Heart right ventricle (tissue), 16 donors: ENCODE measurements around the gene SH2D1A. TPM values are rescaled to one million over a fixed set of nuclear protein-coding genes. Genes with fewer than 3 reads are reported as not detected.

ENCODE experiments used
- ATAC-seq, 8 donors: fragments of 200-7000 bp; cut with Tn5 transposase; one replicate each; pipeline ENCODE4 v1.9.1; 2020; ENCODE audit warnings: mild to moderate bottlenecking in 8 of 8, moderate library complexity in 8 of 8, moderate number of reproducible peaks in 1 of 8
- DNase-seq, 2 donors: peaks; one replicate each; pipeline ENCODE4 v3.0.0-alpha.2; 2020
- H3K27ac ChIP-seq, 10 donors: fragments of 200-600 bp; sonication (generic) in 2 of 10; one replicate each; pipeline versions ENCODE4 v1.5.0 to v1.8.0; 2020 to 2022; ENCODE audit warnings: mild to moderate bottlenecking in 3 of 10
- H3K27me3 ChIP-seq, 7 donors: fragments of 200-600 bp; one replicate each; pipeline ENCODE4 v1.8.0; 2021 to 2022; ENCODE audit warnings: mild to moderate bottlenecking in 2 of 7
- H3K36me3 ChIP-seq, 9 donors: fragments of 200-600 bp; sonication (generic) in 1 of 9; one replicate each; pipeline versions ENCODE4 v1.5.0 to v1.8.0; 2020 to 2022; ENCODE audit warnings: mild to moderate bottlenecking in 2 of 9
- H3K4me1 ChIP-seq, 9 donors: fragments of 200-600 bp; sonication (generic) in 1 of 9; one replicate each; pipeline versions ENCODE4 v1.5.0 to v1.8.0; 2020 to 2022; ENCODE audit warnings: mild to moderate bottlenecking in 4 of 9
- H3K4me3 ChIP-seq, 10 donors: fragments of 200-600 bp; sonication (generic) in 2 of 10; one replicate each; pipeline versions ENCODE4 v1.5.0 to v1.8.0; 2020 to 2022; ENCODE audit warnings: mild to moderate bottlenecking in 7 of 10, moderate library complexity in 2 of 10
- H3K9me3 ChIP-seq, 11 donors: fragments of 200-600 bp in 10 of 11; sonication (generic) in 2 of 11; one replicate each; pipeline versions ENCODE4 v1.5.0 to v1.8.0; 2013 to 2022; ENCODE audit warnings: mild to moderate bottlenecking in 2 of 11, control low read depth in 1 of 11, moderate library complexity in 1 of 11
- CTCF ChIP-seq, 9 donors: fragments of 200-600 bp; sonication (generic) in 2 of 9; IDR thresholded peaks; one replicate each; pipeline versions ENCODE4 v1.5.0 to v1.8.0; 2021 to 2022; ENCODE audit warnings: antibody characterized with exemption in 9 of 9, mild to moderate bottlenecking in 5 of 9, moderate library complexity in 1 of 9
- WGBS, 2 donors: extraction: QIAGEN DNeasy Blood & Tissue Kit; methylation state at CpG; one replicate each; pipeline ENCODE4 v1.1.7; 2013; ENCODE audit warnings: inconsistent platforms in 1 of 2; 5-methylcytosine and 5-hydroxymethylcytosine counted together
- intact Hi-C, 10 donors: fragments of 100-400 bp; cut with DNase I; formaldehyde crosslinking; loops; one replicate each; pipeline versions ENCODE4 v1.11.1 to v1.14.2; 2022
- polyA plus RNA-seq, 2 donors: library from polyadenylated mRNA; stranded (reverse); fragments of 200-250 nt; gene quantifications; one replicate each; pipeline ENCODE4 v1.2.3, GENCODE V29; 2013
- total RNA-seq, 10 donors: library from RNA; stranded (reverse); fragmentation: NEBNext Ultra II Directional in 3 of 10; extraction: Animal tissue kit (Norgen Biotek cat#: 25700) in 3 of 10; gene quantifications; one replicate each; pipeline versions ENCODE4 v1.2.1 to v1.2.4, GENCODE V29; 2021 to 2023
- donor health status: Arrhythmogenic right ventricular cardiomyopathy.
- donor health status: ischemic (EF 13 %, LVEDD 7.1; RV severe dilation, severe dysfunction).
- donor health status: healthy with polysubstance abuse.
- donor health status: DM: no; HTN: yes; CAD: no.
- donor health status: DM: no; HTN: no; CAD: no.
- donor health status: ischemic (EF 25% LVEDD 6.9; RV normal size, moderate dysfunction).
- donor health status: ischemic (EF 25% LVEDD 5.7; RV mildly dilated, moderate dysfunction).
- donor health status: healthy.
- donor health status: DM: yes; HTN: yes; CAD: no.
- donor health status: Ischemic cardiomyopathy.
- donor health status: ischemic (EF 35%, LVEDD 5.7; RV mildly dilated, moderate dysfunction).
- donor health status: nonischemic (EF 11% LVEDD 7.7; RV severe dilation, severe dysfunction).
- donor health status: DM: yes; HTN: yes; CAD: no.
- donor health status: PGD.
- donor health status: ischemic (EF 29% LVEDD 5.4; RV normal size, mild dysfunction).
- donor health status: nonischemic (EF 23%, LVEDD 6.1; RV moderate dilation, normal function).

The SH2D1A gene
- total and polyA plus RNA-seq, 12 donors: 0.03 to 1.6 (median 0.13) TPM; not detected in 5

- 0% methylated on average over 2 of the region's 2 CpGs for WGBS, 2 donors
- Histone ChIP-seq H3K27ac (no peak overlapping the region), H3K27me3 (peaks cover 0 to 24% (median 0%) of the 10 kb centered on the region in 7 donors), H3K36me3 (no peaks in the 10 kb centered on the region), H3K4me1 (no peaks in the 10 kb centered on the region), H3K9me3 (no peaks in the 10 kb centered on the region), H3K4me3 (no peak overlapping the region)
- intact Hi-C loops: loop anchor here in 1 of 10 donors (10.0 kb wide), 1 partner anchor 174 kb away; no protein-coding TSS in a partner anchor
- ATAC-seq (peak in 1 of 8 donors; percentile 39), DNase-seq (peak; percentile 16 to 26)
- TF ChIP-seq CTCF (IDR thresholded peaks at IDR 0.05): peak; percentile 31 to 83 (median 63)
Measured at GRCh38 chrX:124388562-124388961, 42.2 kb downstream of the SH2D1A start.

GRCh38 chrX:124392794-124393193, 46.4 kb downstream of the SH2D1A start:
- intact Hi-C loops: no loop called here
- H3K27ac ChIP-seq: no peak overlapping the region
- no peak for ATAC-seq
- H3K36me3 ChIP-seq: no peaks in the 10 kb centered on the region
- peaks cover 0 to 16% (median 0%) of the 10 kb centered on the region in 7 donors for H3K27me3 ChIP-seq
- H3K4me3 ChIP-seq: no peak overlapping the region
- no peaks in the 10 kb centered on the region for H3K9me3 ChIP-seq
- 70 to 74% methylated on average over 3 of the region's 3 CpGs for WGBS, 2 donors
- TF ChIP-seq CTCF (IDR thresholded peaks at IDR 0.05): no peak
- H3K4me1 ChIP-seq: peaks cover 0 to 10% (median 0%) of the 10 kb centered on the region in 9 donors
- DNase-seq: no peak

- DNase-seq: no peak
- H3K4me3 ChIP-seq: no peak overlapping the region
- no peak overlapping the region for H3K27ac ChIP-seq
- 68 to 86% methylated on average over 1 of the region's 1 CpG for WGBS, 2 donors
- peaks cover 0 to 16% (median 0%) of the 10 kb centered on the region in 7 donors for H3K27me3 ChIP-seq
- H3K4me1 ChIP-seq: peaks cover 0 to 10% (median 0%) of the 10 kb centered on the region in 9 donors
- no peak for ATAC-seq
- no peaks in the 10 kb centered on the region for H3K9me3 ChIP-seq
- no peak for TF ChIP-seq CTCF (IDR thresholded peaks at IDR 0.05)
- H3K36me3 ChIP-seq: no peaks in the 10 kb centered on the region
- intact Hi-C loops: no loop called here
Measured at GRCh38 chrX:124393238-124393637, 46.9 kb downstream of the SH2D1A start.

GRCh38 chrX:124393659-124394058, 47.3 kb downstream of the SH2D1A start:
- H3K27me3 ChIP-seq: peaks cover 0 to 16% (median 0%) of the 10 kb centered on the region in 7 donors
- intact Hi-C loops: no loop called here
- no peak overlapping the region for H3K27ac ChIP-seq
- no peaks in the 10 kb centered on the region for H3K36me3 ChIP-seq
- ATAC-seq (no peak), DNase-seq (no peak)
- WGBS, 2 donors: 89 to 92% methylated on average over 3 of the region's 3 CpGs
- TF ChIP-seq CTCF (IDR thresholded peaks at IDR 0.05): no peak
- H3K9me3 ChIP-seq: no peaks in the 10 kb centered on the region
- H3K4me1 ChIP-seq: peaks cover 0 to 10% (median 0%) of the 10 kb centered on the region in 9 donors
- no peak overlapping the region for H3K4me3 ChIP-seq
